ENCODE measurements around the gene C6orf47.
"Not testable (repeated sequence)": the region's sequence is repeated elsewhere in the genome, so short reads cannot be mapped to it uniquely, and the experiment has no call there.

The C6orf47 gene

DNA sequence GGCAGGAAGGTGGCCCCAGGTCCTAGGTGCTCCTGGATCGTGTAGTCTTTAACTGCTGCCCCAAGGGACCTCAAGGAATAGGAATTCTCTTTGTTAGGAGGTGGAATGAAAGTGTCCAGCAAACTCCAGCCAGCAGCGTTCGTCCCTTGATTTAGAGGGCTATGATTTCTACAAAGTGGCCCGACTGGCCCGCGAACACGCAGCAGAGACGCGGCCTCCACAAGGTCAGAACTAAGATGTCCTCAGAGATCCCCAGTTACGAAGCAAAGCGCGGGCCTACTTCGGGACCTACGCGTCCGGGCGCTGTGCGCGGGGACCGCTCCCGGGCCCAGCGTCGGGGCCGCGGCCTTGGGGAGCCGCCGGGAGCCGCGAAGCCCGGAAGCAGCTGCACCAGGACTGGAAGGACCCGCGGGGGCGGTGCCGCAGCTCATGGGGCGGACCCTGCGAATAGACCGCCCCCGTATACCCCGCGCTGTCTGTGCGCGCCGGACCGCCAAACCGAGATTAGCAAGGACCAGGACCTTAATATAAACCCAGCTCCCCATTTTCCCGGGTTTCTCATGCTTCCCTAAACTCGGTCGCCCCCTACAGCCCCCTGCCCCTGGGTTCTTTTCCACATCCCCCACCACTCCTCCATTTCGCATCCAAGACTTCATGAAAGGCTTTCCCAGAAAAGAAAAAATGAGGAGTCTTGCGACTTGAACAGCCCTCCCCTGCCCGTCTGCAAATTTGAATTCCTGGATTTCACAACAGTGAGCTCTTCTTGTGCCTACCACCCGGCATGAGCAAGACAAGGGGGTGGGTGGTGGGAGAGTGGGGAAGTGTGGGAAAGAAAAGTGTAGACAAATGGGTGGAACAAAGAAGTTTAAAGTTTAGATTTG is at the start of gene C6orf47:
Gene C6orf47, minus strand, starts transcription at position 398 of the 881 bp plus-strand sequence. CDS start 831 bp downstream, outside the sequence.
- DNase-seq (ENCODE audit: low spot score), result peak; percentile 83

DNA sequence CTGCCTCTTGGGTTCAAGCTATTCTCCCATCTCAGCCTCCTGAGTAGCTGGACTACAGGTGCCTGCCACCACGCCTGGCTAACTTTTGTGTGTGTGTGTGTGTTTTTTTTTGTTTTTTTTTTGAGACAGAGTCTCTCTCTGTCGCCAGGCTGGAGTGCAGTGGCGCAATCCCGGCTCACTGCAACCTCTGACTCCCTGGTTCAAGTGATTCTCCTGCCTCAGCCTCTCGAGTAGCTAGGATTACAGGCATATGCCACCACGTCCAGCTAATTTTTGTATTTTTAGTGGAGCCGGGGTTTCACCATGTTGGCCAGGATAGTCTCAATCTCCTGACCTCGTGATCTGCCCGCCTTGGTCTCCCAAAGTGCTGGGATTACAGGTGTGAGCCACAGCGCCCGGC is 48.6 kb upstream of the C6orf47 start:
- DNase-seq (ENCODE audit: low spot score), result not testable (repeated sequence)

GRCh38 chr6:31708224-31708623 is 47.6 kb upstream of the C6orf47 start:
- no peak for DNase-seq (ENCODE audit: low spot score)

GRCh38 chr6:31707701-31708100 is 47.1 kb upstream of the C6orf47 start:
- no peak for DNase-seq (ENCODE audit: low spot score)

DNA sequence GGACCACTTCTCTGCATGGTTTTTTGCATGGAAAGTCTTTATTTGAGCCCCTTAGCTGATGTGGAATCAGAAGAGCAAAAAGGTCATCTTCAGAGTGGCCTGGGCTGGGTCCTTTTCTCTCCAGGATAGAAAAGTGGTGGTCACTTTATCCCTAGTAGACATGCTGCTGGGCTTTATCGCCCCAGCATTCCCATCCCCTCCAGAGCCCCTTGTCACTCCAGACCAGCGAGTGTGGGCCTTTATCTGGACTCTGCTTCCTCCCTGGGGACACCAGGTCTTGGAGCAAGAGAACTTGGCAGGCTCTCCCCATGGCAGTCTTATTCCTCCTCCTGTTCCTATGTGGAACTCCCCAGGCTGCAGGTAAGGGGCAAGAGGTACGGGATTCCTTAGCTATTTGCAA is 46.0 kb upstream of the C6orf47 start, which contains the start of gene LY6G6F:
Gene LY6G6F, plus strand, starts transcription at position 268 of the 400 bp plus-strand sequence. Its CDS starts 41 bp downstream, at position 309.
- DNase-seq (ENCODE audit: low spot score), result no peak

DNA sequence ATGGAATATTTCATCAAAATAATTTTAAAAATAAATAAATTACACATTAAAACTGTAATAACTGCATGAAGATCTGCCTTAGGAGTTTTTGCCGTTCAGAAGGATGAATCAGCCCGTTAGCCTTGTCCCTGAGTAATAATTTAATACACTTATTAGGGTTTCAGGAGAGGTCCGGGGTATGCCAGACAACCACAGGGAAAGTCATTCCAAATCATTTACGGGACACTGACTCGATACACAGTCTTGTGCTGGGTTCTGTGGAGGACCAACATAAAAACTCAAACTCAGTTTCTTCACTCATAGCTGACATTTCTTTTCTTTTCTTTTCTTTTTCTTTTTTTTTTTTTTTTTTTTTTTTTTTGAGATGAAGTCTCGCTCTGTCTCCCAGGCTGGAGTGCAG is 45.4 kb upstream of the C6orf47 start:
- no peak for DNase-seq (ENCODE audit: low spot score)

DNA sequence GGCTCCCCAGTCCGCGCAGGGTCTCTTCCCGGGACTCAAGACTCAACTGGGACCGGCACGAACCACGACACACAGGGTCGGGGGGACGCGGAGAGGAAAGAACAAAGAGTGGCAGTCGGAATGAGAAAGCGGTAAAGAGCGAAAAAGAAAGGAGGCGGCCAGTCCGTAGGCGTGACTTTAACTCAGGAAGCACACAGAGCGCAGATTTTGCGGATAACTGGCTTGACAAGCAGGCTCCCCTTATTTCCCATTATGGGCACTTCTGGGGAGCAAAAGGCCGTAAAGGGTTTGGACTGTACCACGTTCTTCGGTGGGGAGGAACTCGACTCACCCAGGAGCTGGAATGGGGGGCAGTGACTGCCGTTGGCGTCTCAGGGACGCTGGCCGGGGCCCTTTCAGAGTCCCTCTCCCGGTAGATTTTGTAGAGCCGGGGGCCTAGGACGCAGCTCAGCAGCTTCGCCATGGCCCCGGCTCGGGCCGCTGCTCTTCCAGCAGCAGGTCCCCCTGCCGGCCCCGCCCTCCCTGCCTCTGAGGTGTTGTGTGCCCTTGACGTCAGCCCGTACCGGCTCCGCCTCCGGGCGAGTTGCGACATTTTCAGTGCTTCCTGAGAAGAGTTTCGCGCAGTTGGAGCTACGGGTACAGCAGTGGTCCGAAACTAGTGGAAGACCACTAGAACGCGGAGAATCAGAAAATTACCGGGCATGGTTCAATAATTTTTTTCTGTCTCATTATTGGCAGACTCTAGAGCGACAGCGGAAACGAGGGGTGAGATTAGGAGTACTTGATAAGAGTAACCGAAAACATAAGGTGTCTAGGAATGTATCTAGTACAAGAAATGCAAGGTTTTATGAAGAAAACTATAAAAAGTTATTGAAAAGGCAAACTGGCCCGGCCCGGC is 42.5 kb upstream of the C6orf47 start, which contains the start of gene ABHD16A:
Gene ABHD16A, minus strand, starts transcription at position 506 of the 898 bp plus-strand sequence. Its CDS starts 43 bp downstream, at position 463.
- DNase-seq (ENCODE audit: low spot score), result peak; percentile 99

GRCh38 chr6:31702405-31702818 is 41.8 kb upstream of the C6orf47 start:
- DNase-seq (ENCODE audit: low spot score), result no peak

DNA sequence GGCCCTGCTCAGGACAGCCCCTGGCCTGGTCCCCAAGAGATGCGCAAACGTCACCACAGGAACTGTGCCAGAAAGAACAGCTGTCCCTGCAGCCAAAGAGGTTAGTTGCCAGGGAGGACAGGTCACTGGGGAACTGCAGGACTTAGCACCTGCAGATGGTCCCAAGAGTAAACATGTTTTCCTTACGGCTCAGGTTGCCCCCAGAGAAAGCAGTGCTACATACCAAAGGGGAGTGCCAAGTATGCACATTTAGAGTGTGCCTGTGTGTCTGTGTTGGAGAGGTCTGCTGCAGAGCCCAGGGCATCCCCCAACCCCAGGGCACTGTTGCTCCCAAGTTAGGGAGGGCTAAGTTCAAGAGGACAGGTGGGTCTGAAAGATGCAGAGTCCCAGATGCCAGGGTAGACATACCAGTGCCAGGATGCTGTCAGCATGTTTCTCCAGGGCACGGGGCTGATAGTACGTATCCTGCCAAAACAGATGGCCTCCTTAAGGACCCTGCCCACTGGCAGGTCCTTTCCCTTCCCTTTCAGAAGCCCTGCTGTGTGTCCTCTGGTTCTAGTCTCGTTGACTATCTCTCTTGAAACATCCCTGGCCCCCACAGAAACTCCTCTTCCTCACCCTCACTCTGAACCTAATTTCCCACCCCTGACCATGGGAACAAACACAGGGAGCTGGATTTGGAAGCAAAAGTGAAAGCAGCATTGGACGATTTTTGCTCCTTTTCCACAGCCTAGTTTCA is 41.3 kb upstream of the C6orf47 start:
- no peak for DNase-seq (ENCODE audit: low spot score)

- no peak for DNase-seq (ENCODE audit: low spot score)
Observed at GRCh38 chr6:31700740-31701401, 40.3 kb upstream of the C6orf47 start.

DNA sequence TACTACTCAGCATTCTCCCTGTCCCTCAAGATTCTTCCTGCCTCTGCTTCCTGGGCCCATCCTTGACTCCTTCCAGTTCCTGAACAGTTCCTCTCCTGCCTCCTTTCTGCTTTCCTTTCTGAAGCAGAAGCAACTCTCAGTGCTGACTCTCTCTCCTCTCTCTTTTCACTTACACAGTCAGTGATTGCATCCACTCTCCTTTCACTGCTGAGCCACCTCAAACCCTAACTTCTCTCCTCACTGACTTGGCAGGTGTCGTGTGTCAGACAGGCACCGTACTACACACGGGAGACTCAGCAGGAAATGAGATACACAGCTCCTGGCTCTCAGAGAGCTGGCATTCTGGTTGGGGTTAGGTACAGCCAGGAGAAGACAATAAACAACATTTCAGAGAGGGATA is 37.0 kb upstream of the C6orf47 start:
- no peak for DNase-seq (ENCODE audit: low spot score)

DNA sequence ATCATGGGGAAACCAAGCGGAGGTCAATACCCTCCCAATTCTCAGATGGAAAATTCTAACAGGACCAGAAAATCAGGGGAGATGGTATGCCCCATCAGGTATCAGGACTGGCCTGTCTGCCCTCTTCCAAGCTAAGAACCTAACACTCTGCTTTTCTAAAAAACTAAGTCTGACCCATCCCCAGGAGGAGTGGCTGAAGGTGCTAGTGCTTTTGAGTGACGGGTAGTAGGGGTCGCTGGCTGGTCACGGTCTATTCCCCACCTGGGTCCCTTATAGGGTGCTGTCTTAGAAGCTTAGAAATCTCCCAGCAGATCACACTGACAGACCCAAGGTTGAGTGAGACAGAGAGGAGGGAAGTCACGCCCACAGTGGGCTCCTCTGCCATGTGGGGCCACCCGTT is 33.0 kb upstream of the C6orf47 start:
- no peak for DNase-seq (ENCODE audit: low spot score)

DNA sequence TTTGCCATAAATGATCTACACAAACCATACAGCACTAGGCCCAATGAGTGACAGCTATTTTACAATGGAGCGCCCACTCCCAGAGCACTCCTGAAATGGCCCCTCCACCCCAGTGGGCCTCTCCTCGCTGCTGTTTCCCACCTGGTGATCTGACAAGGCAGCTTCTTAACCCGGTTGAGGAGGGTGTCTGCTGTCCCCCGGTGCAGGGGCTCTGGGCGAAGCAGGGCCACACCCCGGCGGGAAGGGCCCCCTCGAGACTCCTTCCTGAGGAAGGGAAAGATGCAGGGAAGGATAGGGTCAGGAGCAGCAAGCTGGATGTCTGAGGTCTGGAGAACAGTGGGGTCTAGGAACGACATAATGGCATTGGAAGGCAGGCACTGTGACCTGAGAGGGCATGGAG is 32.3 kb upstream of the C6orf47 start:
- DNase-seq (ENCODE audit: low spot score), result no peak

- DNase-seq (ENCODE audit: low spot score), result no peak
Observed at GRCh38 chr6:31692353-31692752, 31.8 kb upstream of the C6orf47 start.

GRCh38 chr6:31691564-31692108 is 31.1 kb upstream of the C6orf47 start:
- DNase-seq (ENCODE audit: low spot score), result no peak

- DNase-seq (ENCODE audit: low spot score), result no peak
Observed at GRCh38 chr6:31691078-31691463, 30.5 kb upstream of the C6orf47 start.

DNA sequence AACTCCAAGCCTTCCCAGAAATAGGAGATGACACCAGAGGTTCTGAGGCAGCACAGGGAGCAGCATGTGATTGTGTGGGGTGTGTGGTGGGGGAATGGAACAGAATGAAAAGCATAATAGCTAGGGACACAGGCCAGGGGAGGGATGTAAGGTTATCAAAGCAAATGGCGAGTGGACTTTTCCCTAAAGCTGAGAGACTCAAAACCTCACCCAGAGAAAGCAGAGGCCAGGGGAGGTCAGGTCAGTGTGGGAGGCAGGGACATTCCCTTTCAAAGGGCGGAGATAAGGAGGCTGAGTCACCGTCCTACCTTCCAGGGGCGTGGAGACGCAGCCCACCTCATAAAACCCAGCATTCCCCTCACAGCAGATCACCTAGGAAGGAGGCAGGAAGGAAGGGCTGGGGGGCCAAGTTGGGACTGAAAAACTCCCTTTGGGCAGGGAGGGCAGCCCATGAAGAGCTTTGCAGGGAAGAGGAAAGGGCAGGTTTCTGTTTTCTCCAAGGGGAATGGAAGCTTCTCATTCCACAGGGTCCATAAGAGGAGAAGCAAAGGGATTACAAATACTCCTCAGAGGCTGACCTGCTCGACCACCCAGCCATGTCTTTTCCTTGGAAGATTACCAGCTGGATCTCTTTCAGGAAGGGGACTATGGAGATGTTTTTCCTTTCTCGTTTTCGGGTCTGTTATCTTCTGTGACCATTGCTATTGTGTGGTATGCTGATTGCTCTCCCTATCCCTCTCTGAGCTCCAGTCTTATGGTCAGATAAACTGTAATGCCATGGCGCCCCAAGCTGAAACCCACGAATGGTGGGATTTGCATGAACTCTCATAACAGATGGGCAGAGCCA is 29.9 kb upstream of the C6orf47 start:
- DNase-seq (ENCODE audit: low spot score), result no peak

- DNase-seq (ENCODE audit: low spot score), result no peak
Observed at GRCh38 chr6:31689249-31690110, 28.9 kb upstream of the C6orf47 start.
